GM21515 (cell line): ENCODE results near the gene KLHL21.
"Not testable (repeated sequence)": the region's sequence is repeated elsewhere in the genome, so short reads cannot be mapped to it uniquely, and the experiment has no call there.

ENCODE experiments used
- ATAC-seq: cut with Tn5 transposase; IDR thresholded peaks from one replicate; pipeline ENCODE4 v1.9.1; 2021; ENCODE audit not compliant: unreplicated experiment

Gene KLHL21

DNA sequence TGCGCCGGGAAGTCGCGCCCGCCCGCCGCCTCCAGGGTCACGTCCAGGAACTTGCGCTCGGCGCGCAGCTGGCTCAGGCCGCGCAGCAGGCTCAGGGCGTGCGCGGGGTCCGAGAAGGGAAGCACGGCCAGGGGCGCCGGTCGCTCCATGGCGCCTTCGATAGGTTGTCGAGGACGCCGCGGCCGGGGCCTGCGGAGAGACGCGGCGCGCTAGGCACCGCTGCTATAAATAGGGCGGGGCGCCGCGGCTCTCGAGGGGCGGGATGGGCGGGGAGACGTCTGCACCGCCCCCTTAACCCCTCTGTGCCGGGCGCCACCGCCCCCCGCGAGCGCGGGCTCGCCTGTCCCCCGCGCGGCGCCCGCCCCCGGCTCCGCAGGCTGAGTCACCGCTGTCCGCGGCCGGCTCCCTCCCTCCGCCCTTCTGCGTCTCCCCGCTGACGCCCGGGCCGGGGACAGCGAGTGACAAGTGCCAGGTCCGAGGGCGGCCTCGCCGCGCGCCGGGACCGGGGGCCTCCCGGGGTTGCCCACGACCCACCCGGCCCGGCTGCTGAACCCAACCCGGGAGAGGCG is at the start of gene KLHL21:
KLHL21 (minus strand) TSS at position 201 of the 569 bp plus-strand sequence; CDS start at position 149, 52 bp downstream.
- ATAC-seq: peak; percentile 51

GRCh38 chr1:6651909-6652308 is 49.2 kb upstream of the KLHL21 start:
- ATAC-seq: no peak

DNA sequence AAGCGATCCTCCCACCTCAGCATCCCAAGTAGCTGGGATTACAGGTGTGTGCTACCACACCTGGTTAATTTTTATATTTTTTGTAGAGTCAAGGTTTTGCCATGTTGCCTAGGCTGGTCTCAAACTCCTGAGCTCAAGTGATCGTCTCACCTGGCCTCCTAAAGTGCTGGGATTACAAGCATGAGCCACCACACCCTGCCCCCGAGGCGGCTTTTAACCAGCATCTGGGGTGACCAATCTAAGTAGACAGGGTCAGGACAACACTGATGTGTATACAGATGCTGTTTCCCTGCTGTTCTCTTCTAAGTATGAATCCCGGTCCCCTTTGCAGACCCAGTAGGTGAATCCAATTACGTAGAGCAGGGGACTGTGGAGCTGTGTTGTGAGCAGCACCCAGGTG is 45.9 kb upstream of the KLHL21 start:
- ATAC-seq: no peak

- no peak for ATAC-seq
Measured at GRCh38 chr1:6646499-6647148, 44.0 kb upstream of the KLHL21 start.

DNA sequence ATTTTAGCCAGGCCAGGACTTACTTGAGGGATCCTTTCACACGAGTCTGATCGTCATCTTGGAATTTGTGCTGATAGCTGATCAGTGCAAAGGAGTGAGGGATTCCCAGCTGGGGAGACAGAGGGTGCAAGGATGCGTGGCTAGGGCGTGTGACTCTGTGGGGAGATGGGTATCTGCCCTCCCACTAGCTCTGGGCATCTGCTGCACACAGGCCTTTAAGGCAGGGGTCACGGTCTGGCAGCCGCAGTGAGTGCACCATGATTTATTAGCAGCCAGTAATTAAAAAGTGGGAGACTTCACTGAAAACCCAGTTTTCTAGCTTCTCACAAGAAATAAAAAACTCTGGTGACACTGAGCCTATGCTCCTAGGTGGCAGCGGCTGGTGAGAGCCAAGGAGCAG is 42.3 kb upstream of the KLHL21 start:
- ATAC-seq: no peak

- ATAC-seq: not testable (repeated sequence)
Measured at GRCh38 chr1:6640867-6641266, 38.2 kb upstream of the KLHL21 start.

GRCh38 chr1:6638226-6638625 is 35.6 kb upstream of the KLHL21 start:
- no peak for ATAC-seq

- no peak for ATAC-seq
Measured at GRCh38 chr1:6637770-6638169, 35.1 kb upstream of the KLHL21 start.

- not testable (repeated sequence) for ATAC-seq
Measured at GRCh38 chr1:6636778-6637177, 34.1 kb upstream of the KLHL21 start.

DNA sequence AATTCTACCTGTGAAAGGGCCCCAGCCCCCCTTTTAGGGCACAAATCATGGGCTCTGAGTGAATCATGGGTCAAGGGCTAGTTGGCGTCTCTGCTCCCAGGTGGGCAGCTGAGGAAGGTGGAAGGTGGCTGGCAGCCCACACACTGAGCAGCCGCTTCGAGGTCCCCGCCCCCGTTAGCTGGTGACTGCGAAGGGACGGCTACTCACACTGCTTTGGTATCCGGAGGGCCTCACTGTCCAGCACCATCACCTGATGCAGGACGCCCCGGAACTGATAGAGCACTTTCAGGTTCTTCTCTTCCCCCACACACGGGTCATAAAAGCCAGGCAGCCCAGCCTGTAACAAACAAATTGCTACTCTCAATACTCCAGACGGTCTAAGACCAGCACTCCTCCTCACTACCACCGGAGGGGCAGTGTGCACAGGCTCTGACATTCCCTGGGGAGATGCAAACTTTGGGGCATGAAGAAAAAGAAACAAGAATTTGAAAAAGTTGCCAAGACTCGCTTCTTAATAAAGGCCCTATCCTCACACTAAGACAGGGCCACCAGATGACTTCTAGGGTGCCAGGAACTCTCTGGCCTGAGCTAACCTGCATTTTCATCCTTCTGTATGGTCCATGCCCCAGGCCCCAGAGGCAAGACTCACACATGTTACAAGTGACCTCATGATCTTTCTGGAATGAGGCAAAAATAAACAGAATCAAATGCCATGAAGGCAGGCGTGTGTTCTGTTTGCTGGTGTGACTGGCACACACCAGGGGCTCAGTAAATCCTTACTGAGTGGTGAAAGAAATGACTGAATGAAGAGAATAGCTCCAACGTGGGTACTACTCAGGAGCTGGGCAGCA is 33.5 kb upstream of the KLHL21 start:
- no peak for ATAC-seq

GRCh38 chr1:6635161-6635909 is 32.7 kb upstream of the KLHL21 start:
- ATAC-seq: no peak

- ATAC-seq: no peak
Measured at GRCh38 chr1:6634371-6635052, 31.8 kb upstream of the KLHL21 start.

DNA sequence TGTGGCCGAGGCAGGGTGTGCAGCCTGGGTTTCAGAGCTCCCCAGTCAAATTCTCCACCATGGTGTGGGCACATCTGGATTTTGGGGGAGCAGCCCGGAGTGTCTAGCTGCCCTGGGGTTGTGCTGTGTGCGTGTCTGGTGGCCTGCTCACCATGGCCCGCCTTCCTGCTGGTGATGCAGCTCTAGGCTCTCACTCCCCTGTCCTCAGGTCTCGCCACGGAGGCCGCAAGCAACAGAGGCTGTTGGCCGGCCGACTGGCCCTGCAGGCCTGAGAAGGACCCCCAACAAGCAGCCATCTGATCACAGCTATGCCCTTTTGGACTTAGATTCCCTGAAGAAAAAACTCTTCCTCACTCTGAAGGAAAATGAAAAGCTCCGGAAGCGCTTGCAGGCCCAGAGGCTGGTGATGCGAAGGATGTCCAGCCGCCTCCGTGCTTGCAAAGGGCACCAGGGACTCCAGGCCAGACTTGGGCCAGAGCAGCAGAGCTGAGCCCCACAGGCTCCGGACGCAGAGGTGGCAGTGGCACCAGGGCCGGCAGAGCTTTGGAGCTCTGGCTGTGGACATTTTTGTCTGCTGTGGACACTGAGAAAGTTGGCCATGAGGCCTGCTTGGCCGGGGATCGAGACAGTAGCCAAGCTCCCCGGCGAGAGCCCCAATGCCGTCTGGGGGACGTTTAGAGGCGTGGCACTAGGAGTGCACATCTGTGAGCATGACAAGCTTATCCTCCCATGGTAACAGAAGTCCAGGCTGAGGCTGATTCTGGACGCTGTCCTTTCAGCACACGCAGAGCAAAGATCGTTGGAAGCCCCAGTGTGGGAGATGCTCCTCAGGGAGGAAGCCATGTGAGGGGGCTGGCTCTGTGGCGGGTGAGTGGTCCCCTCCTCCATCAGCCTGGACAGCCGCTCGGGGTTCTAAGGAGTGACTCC is 30.2 kb upstream of the KLHL21 start:
- ATAC-seq: no peak

DNA sequence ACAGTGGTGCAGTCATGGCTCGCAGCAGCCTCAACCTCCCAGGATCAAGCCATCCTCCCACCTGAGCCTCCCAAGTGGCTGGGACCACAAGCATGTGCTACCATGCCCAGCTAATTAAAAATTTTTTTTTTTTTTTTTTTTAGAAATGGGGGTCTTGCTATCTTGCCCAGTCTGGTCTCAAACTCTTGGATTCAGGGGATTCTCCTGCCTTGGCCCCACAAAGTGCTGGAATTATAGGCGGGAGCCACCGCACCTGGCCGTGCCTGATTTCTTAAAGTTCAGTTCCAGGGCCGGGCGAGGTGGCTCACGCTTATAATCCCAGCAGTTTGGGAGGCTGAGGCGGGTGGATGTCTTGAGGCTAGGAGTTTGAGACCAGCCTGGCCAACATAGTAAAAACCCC is 28.4 kb upstream of the KLHL21 start:
- no peak for ATAC-seq

GRCh38 chr1:6630027-6630426 is 27.4 kb upstream of the KLHL21 start:
- no peak for ATAC-seq

- no peak for ATAC-seq
Measured at GRCh38 chr1:6628971-6629479, 26.4 kb upstream of the KLHL21 start.

GRCh38 chr1:6627841-6628545 is 25.3 kb upstream of the KLHL21 start:
- ATAC-seq: no peak

DNA sequence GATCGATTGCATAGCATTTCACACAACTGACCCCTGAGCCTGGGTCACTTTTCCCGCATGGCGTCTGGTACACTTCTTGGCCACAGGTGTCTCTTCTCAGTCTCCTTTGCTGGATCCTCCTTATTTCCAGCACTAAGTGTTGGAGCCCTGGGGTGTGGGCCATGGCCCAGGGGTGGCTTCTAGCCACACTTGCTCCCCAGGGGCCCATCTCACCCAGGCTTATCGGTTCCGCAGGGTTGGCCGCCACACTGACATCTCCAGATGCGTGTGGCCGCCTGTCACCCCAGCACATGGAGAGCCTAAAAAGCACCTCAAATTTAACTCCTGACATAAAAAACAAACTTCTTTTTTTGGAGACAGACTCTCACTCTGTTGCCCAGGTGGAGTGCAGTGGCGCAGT is 24.4 kb upstream of the KLHL21 start:
- ATAC-seq: no peak

DNA sequence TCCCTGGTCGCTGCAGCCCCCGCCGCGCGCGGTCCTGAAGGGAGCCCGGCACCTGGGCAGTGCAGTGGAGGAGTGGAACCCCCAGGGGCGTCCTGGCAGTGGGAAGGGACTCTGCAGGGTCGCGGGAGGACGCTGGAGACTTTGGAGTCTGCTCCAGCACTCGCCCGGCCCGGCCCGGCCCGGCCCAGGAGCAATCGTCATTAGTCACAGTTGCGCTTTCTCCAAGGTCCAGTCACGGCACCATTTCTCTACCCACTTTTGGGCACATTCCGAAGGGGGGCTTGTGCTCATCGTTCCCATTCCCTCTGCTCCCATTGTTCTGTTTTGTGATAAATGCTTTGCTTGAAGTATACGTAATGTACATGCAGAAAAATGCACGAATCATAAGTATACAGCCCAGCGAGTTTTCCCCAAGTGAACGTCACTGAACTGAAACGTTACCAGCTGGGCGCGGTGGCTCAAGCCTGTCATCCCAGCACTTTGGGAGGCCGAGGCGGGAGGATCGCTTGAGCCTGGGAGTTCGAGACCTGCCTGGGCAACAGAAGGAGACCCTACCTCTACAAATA is 23.0 kb upstream of the KLHL21 start:
- peak; percentile 35 for ATAC-seq
